ENCODE data around the gene NFIC. TPM values are rescaled to one million over a fixed set of nuclear protein-coding genes. Genes with fewer than 3 reads are reported as not detected.
"Not testable (repeated sequence)": the region's sequence is repeated elsewhere in the genome, so short reads cannot be mapped to it uniquely, and the experiment has no call there.

Gene NFIC
- total RNA-seq, 1 donor from 2014 or later = 254 TPM

DNA sequence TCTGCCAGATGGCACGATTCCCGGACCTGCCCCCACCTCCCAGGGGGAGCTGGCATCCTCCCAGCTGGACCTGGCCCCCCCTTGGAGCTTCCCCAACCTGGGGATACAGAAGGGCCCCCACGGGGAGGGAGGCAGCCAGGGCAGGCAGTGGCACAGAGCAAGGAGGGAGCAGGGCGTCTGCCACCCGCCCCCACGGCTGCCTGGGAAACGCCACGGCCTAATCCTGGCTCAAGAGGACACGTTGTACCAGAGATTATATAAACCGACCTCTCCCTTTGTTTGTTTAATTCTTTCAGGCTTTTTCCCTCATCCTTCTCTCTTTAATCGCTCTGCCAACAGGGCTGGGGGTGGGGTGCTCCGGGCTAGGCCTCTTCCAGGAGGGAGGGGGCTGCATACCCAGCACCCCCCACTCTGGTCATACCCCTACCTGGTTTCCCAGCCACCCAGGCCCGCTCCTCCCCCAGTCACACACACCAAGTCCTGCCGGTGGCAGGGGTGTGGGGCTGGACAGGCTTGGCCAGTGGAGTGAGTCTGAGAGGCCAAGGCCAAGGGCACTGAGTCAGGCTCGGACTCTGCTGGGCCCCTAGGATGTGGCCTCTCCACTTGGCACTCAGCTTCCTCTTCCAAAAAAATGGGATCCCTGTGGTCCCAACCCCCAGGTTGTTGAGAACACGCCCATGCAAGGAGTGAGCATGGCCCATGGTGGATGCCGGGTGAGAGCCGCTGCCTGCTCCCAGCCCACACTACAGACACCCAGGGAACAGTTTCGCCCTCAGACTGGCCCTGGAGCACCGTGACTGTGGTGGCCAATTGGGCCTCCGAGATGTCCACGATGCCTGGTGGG, 29.5 kb upstream of the NFIC start:
- peak; percentile 94 for DNase-seq (ENCODE audit: low spot score)

DNA sequence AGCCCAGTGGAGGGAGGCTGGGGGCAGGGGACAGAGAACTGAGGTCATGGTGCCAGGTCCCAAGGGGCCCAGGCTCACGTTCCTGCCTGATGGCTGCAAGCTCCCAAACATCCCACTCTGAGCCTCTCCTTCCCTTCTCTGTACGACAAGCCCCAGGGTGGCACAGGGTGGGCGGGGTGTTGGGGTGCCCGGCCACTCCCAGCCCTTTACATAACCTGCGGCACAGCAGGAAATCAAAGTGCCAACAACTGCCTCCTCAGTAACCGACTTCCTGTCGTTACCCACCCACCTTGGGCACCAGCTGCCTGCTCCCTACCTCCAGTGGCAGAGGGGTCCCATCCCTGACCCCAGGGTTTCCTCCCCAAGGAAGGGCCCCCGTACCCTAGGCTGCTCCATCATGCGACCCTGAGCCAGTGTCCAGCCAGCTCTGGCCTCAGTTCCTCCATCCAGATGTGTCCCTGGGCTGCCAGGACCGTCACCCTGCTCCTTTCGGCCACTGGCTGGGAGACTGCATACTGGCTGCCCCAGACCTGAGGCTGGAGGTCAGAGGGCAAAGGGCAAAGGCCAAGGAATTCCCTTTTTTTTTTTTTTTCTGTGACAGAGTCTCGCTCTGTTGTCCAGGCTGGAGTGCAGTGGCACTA, 27.7 kb upstream of the NFIC start:
- DNase-seq (ENCODE audit: low spot score) = peak; percentile 43

DNA sequence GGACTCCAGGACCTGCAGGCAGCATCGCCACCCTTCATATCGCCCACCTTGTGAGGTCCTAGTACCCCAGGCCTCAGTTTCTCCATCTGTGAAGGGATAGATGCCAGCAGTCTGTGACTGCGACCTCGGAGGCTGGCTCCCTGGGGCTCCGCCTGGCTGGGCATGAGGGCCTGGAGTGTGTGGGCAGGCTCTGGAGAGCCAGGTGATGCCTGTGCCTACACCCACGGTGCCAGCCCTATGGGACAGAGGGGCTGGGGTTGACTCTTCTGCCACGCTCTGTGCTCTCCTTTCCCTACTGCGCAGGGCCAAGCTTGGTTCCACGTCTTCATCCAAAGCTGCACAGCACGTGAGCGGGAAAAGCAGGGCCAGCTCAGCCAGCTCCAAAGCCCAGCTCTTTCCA, 26.0 kb upstream of the NFIC start:
- DNase-seq (ENCODE audit: low spot score) = no peak

DNA sequence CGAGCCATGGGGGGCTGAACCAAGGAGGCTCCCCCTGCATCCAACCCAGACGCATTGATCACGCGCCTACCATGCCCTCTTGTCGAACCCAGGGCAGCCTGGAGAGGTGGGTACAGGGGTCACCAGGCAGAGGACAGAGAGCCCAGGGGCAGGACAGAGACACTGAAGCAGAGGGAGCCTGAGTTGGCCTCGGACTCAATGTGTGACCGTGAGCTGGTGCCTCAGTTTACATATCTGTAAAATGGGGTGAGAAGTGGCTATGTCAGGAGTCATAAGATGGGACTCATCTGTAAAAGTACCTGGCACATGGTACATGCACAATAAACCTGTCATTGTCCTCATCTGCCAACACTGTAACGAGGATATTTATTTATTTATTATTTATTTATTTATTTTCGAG, 24.1 kb upstream of the NFIC start:
- DNase-seq (ENCODE audit: low spot score) = no peak

DNA sequence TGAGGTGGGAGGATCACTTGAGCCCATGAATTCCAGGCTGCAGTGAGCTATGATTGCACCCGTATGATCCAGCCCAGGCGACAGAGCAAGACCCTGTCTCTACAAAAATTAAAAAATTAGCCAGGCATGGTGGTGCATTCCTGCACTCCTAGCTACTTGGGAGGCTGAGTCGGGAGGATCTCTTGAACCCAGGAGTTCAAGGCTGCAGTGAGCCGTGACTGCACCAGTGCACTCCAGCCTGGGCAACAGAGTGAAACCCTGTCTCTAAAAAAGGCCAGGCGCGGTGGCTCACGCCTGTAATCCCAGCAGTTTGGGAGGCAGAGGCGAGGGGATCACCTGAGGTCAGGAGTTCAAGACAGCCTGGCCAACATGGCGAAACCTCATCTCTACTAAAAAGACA, 23.4 kb upstream of the NFIC start:
- DNase-seq (ENCODE audit: low spot score) = not testable (repeated sequence)

DNA sequence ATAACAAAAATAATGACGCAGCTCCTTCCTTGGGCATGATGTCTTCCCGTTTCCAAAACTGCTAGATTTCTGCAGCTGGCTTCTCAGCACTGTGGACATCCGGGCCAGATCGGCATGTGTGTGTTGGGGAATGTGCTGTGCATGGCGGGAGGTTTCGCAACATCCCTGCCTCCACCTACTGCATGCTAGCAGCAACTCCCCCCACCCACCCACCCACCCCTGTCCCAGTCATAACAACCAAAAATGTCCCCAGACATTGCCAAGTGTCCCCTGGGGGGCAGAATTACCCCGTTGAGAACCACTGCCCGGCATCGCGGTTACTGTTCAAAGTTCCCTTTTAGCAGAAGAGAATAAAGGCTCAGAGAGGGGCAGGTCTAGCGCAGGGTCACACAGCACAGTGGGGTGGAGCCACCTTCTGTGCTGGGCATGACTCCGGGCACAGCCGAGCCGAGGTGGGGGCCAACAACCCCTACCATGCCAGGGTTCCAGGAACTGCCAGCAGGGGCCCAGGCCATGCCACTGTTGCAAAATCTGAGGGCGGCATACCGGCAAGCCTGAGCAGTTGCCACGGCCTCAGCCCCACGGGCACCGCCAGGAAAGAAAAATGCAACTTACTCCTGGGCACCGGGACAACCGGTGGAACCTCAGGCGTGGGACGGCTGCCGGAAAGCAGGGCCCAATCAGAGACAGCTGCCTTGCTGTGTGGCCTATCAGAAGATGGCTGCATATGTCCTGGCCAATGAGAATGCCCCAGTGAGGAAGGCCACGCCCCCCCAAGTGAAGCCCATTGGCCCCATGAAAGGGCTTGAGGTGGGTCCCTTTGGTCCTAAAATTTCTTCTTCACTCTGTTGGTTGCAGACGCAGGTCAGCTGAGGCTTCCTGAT, 22.5 kb upstream of the NFIC start:
- peak; percentile 85 for DNase-seq (ENCODE audit: low spot score)

DNA sequence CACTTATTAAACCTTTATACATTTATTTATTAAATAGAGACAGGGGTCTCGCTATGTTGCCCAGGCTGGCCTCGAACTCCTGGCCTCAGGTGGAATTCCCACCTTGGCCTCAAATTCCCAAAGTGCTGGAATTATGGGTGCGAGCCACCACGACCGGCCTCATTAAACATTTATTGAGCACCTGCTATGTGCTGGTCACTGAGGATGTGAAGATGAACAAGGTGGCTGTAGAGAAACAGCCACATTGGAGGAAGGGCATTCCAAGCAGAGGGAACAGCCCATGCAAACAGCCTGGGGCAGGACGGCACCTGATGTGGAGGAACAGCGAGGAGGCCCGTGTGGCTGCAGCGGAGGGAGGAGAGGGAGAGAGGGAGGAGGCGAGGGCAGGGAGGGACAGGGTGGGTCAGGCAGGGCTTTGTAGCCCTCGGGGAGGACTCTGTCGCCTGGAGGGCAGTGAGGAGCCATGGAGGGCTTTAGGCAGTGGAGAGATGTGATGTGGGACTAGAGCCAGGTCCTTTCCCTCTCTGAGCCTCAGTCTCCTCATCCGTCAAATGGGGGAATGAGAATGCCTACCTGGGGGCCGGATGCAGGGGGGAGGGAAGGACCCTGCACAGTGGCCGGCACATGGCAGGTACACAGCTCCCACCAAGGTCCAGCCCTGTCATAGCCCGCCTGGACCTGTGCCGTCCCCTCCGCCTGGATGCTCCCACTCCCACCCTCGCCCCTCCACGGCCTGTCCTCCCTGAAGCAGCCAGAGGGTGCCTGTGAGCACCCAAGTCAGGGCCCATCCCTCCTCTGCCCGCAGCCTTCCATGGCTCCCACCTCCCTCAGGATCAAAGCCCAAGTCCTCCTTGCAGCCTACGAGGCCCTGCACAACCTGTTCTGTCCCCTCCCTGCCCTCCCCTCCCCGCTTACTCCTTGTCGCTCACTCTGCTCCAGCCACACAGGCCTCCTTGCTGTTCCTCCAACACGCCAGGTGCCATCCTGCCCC, 21.5 kb upstream of the NFIC start:
- no peak for DNase-seq (ENCODE audit: low spot score)

DNA sequence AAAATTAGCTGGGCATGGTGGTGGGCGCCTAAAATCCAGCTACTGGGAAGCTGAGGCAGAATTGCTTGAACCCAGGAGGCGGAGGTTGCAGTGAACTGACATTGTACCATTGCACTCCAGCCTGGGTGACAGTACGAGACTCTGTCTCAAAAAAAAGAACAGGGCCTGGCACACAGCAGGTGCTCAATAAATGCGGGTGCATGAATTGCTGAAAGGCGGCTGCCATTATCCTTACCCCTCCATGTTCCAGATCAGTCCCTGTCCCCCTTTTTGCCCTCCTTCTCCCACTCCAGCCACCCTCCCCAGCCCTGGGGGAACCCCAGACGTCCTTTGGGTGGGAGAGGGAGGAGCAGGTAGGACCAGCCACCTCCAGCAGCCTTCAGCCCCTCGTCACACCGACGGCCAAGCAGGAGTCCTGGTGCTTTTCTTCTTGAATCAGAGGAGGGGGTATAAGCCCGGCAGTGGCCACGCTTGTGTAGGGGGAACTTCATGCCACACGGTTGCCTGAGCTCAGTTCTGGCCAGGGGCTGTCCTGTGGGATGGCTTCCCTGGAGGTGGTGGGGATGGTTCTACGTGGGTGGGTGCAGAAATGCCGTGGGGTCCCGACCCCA, 20.4 kb upstream of the NFIC start:
- no peak for DNase-seq (ENCODE audit: low spot score)

DNA sequence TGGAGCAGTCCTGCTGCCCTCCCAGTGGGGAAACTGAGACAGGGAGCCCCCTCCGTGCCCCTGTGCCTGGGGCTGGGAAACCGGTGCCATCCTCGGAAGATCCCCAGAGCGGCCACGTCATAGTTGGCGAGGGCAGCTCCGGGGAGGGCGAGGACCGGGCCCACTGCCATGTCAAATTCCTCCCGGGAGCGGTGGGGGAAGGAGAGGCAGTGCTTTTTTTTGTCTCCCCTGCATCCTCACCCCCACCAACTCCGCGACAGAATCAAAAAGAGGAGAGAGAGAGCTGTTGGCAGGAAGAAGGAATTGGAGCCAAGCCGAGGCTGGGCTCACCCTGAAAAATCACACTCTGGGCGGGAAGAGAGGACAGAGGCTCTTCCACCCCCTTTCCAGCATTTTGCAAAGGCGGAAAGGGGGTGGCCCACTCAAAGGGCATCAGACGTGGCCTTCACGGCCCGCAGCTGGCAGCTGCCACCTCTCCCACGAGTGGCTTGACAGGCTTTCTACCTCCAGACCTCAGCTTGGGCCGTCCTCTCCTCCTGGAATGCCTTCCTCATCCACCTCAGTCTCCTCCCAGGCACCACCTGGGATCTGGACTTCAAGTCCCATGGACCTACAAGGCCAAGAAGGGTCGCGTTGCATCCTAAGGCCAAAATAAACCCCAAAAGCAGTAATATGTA, 19.6 kb upstream of the NFIC start:
- peak; percentile 79 for DNase-seq (ENCODE audit: low spot score)

DNA sequence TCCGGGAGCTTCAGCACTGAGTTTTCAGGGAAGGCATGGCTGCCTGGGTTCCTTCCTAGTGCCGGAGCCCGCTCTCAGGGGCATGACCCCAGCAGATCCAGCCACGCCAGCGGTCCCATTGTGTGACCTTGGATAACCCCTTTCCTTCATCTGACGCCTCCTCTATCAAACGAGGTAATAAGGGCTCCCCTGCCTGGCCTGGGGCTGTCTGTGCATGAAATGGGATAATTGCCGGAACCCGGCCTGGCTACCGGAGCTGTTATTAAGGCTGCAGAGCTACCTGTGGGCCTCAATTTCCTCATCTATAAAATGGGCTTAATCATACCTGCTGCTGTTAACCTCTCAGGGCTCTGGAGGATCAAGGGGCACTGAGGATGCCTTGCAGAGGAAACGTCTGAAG, 18.3 kb upstream of the NFIC start:
- DNase-seq (ENCODE audit: low spot score) = no peak

DNA sequence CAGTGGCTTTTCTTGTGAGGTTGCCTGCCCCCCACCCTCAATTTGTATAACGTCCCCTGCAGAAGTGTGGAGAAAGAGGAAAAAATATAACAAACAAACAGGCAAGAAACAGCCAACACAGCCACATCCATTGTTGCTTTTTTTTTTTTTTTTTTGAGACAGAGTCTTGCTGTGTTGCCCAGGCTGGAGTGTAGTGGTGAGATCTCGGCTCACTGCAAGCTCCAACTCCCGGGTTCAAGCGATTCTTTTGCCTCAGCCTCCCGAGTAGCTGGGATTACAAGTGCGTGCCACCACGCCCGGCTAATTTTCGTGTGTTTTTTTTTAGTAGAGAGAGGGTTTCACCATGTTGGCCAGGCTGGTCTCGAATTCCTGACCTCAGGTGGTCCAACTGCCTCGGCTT, 17.9 kb upstream of the NFIC start:
- DNase-seq (ENCODE audit: low spot score) = not testable (repeated sequence)

DNA sequence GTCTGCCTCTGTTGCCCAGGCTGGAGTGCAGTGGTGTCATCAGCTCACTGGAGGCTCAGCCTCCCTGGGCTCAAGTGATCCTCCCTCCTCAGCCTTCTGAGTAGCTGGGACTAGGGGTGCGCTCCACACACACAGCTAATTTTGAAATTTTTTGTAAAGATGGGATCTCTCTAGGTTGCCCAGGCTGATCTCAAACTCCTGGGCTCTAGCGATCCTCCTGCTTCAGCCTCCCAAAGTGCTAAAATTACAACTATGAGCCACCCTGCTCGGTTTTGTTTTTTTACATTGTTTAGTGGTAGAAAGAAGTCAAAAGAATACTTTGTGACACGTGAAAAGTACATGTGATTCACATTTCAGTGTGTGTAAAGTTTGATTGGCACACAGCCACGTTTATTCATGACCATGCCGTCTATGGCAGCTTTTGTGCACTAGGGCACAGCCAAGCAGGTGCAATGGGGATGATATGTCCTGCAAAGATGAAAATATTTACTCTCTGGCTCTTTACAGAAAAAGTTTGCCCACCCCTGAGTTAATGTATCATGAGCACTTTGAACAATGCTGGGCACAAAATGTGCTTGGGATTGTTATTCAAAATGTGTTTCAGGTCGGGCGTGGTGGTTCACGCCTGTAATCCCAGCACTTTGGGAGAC, 16.2 kb upstream of the NFIC start:
- peak; percentile 74 for DNase-seq (ENCODE audit: low spot score)

DNA sequence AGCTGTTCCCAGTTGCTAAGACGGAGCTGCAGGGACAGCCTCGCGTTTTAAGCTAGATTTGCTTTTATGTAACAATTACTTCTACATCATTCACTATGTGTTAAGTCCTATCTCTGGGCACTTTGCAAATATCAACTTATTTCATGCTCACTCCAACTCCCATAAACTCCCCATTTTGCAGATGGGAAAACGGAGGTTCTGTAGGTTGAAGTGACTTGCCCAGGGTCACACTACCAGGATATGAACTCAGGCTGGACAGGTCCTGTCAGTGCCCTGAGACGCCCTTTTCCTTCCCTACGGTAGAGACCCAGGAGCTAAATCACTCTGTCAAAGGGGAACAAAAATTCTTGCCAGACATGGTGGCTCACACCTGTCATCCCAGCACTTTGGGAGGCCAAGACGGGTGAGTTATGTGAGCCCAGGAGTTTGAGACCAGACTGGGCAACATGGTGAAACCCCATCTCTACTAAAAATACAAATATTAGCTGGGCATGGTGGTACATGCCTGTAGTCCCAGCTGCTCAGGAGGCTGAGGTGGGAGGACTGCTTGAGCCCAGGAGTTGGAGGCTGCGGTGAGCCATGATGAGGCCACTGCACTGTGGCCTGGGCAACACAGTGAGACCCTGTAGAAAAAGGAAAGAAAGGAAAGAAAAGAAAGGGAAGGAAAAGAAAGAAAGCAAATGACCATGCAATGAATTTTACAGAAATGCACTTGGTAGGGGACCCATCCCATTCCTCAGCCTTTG, 14.5 kb upstream of the NFIC start:
- DNase-seq (ENCODE audit: low spot score) = no peak

DNA sequence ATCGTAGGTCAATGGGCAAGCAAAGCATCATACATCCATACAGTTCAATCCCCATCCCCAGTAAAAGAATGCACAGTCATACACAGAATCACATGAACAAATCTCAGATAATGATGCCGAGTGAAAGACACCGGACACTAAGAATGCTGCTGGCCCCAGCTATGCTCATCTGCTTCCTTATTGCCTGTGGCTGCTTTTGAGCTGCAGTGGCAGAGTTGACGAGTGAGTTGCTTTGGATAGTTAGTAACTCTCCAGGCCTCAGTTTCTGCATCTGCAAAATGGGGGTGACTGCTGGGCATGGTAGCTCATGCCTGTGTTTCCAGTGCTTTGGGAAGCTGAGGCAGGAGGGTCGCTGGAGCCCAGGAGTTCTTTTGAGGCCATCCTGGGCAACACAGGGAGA, 12.9 kb upstream of the NFIC start:
- no peak for DNase-seq (ENCODE audit: low spot score)

DNA sequence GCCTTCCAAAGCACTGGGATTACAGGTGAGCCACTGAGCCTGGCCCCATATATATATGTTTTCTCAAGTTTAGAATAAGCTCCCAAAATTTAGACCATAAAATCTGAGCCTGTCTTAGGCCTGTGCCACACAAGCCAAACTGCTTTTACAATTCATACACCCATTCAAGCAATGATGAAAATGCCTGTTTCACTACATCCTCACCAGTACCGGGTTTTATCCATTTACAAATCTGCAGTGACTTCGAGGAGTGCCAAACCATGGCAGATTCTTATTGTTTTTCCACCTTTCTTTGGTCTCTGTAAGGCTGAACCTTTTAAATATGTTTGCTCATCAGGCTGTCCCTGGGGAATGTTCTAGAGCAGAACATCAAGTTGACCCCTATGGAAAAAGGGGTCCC, 9.6 kb upstream of the NFIC start:
- no peak for DNase-seq (ENCODE audit: low spot score)

DNA sequence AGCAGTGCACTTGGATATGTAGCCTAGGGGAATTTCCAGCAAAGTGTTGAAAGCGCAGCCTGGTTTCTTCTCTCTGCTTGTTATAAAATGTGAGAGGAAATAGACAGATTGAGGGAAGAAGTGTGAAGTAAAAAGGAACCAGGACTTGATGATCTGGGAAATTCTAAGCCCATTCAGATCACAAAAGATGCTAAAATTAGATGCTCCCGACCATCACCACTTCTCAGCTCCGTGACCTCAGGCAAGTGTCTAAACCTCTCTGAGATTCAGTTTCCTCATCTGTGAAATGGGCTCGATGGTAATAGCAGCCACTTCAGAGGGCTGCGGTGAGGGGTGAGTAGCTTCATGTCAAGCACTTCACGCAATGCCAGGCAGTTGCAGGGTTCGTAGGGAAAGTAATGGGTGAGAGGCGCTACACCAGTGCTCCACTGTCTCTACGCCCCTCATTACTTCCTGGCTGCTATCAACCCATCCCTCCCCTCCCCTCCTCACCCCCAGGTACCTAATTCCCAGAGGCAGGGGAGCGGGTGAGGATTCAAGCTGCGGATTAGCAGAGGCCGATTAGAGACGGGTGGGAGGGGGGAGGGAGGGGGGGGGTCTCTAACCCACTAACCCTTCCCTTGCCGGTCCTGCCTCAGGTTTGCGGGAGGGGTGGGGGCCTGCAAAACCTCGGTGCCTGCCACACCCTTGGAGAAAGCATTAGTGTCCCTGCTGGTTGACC, 9.0 kb upstream of the NFIC start:
- no peak for DNase-seq (ENCODE audit: low spot score)

DNA sequence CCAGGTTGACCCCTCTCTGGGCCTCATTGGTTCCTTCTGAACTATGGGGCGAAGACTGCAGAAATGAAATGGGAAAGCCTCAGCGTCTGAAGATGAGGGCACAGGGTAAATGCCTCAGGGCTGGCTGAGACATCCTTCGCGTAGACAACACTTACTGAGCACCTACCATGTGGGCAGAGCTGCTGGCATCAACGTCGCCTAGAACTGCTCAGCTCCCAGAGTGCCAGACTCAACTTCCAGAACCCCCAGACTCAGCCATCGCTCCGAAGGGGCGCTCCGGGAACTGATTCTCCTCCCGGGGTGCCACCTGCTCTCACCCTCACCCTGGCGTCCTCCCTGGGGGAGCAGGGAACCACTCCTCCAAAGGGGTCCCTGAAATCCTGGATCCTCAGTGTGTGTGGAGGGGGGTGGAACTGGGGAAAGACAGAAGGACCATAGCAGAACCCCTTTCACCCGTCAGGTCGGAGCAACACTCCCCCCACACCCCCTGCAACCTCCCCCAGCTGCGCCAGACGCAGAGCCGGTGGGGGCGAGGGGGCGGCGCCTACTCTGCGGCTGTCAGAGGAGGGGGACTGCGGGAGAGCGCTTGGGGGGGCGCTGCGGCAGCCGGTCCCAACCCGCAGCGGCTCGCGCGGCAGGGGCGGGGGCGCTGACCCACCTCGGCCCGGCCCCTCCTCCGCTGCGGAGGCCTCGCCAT, 8.2 kb upstream of the NFIC start:
- no peak for DNase-seq (ENCODE audit: low spot score)

DNA sequence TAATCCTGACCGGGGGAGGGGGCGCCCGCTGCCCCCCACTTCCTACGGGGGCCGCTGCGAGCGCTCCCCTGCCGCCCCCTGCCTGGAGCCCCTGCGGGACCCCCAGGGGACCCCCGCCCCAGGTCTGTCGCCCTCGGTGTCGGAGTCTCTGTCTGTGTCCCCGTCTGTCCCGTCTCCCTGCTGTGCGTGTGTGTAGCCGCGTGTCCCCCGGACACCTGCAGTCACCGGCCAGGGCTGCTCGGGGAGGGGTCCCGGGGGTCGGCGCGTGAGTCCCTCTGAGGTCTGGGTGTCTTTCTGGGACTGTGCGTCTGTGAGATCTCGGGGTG, 7.7 kb upstream of the NFIC start:
- no peak for DNase-seq (ENCODE audit: low spot score)
